Esophagus muscularis mucosa (tissue), 4 donors: Measurements from ENCODE around the gene LRCOL1. TPM values are rescaled to one million over a fixed set of nuclear protein-coding genes. Genes with fewer than 3 reads are reported as not detected.

Experiments
- DNase-seq: peaks from one replicate; pipeline ENCODE4 v3.0.0-alpha.2; 2017; ENCODE audit errors: extremely low spot score
- H3K27ac ChIP-seq, 4 donors: fragments of 200-600 bp; sonication (generic); replicated peaks in 1 of 4; 1 replicate in 3 of 4; 2 replicates in 1 of 4; pipeline ENCODE4 v1.5.1; 2016 to 2019; ENCODE audit warnings: mild to moderate bottlenecking in 1 of 4
- H3K27me3 ChIP-seq, 4 donors: fragments of 200-600 bp; sonication (generic); one replicate each; pipeline versions ENCODE4 v1.5.1 to v1.6.0; 2016 to 2019
- H3K36me3 ChIP-seq, 4 donors: fragments of 200-600 bp; sonication (generic); one replicate each; pipeline ENCODE4 v1.5.1; 2016 to 2019
- H3K4me1 ChIP-seq, 4 donors: fragments of 200-600 bp; sonication (generic); one replicate each; pipeline ENCODE4 v1.5.1; 2016 to 2019
- H3K4me3 ChIP-seq, 4 donors: fragments of 200-600 bp; sonication (generic); 1 replicate in 2 of 4; 2 replicates in 2 of 4; pipeline ENCODE4 v1.5.1; 2016 to 2019; ENCODE audit warnings: mild to moderate bottlenecking in 4 of 4, moderate library complexity in 1 of 4
- H3K9me3 ChIP-seq, 4 donors: fragments of 200-600 bp; sonication (generic); 1 replicate in 3 of 4; 2 replicates in 1 of 4; pipeline ENCODE4 v1.5.1; 2016 to 2019
- EP300 ChIP-seq: sonication (generic); formaldehyde crosslinking; IDR thresholded peaks from one replicate; pipeline ENCODE4 v1.6.1; 2017; ENCODE audit warnings: antibody characterized with exemption
- POLR2A ChIP-seq: fragments of 450-650 bp; IDR thresholded peaks from one replicate; pipeline ENCODE4 v1.6.1; 2017; ENCODE audit warnings: antibody characterized with exemption, moderate library complexity, mild to moderate bottlenecking, low read depth
- POLR2AphosphoS5 ChIP-seq, 2 donors: sonication (generic); formaldehyde crosslinking; IDR thresholded peaks; one replicate each; pipeline ENCODE4 v1.6.1; 2017; ENCODE audit warnings: antibody characterized with exemption in 2 of 2
- WGBS: methylation state at CpG from one replicate; pipeline ENCODE4 v1.1.5; 2018; 5-methylcytosine and 5-hydroxymethylcytosine counted together
- intact Hi-C: fragments of 100-400 bp; cut with DNase I; formaldehyde crosslinking; loops from one replicate; pipeline ENCODE4 v1.15.1; 2023
- total RNA-seq, 4 donors: library from RNA; depleted of rRNA; stranded (reverse); fragments of >200 nt; gene quantifications; one replicate each; pipeline versions ENCODE4 v1.1.0 to v1.2.1, GENCODE V29; 2016
- TF ChIP-seq, protein P1 (sequence below), 3 experiments: fragments of 200-600 bp in 2 of 3; fragments of 450-650 bp in 1 of 3; sonication (generic) in 2 of 3; IDR thresholded peaks; one replicate each; pipeline ENCODE4 v1.5.1; 2017 to 2019; ENCODE audit warnings: antibody characterized with exemption in 3 of 3, mild to moderate bottlenecking in 2 of 3, moderate library complexity in 1 of 3

Gene LRCOL1
- total RNA-seq, 4 donors from 2014 or later: not detected

- intact Hi-C loops: no loop called here
- H3K27ac ChIP-seq: no peak overlapping the region
- WGBS: 85% methylated on average over 12 of the region's 35 CpGs
- DNase-seq: no peak
- TF ChIP-seq, protein P1, sequence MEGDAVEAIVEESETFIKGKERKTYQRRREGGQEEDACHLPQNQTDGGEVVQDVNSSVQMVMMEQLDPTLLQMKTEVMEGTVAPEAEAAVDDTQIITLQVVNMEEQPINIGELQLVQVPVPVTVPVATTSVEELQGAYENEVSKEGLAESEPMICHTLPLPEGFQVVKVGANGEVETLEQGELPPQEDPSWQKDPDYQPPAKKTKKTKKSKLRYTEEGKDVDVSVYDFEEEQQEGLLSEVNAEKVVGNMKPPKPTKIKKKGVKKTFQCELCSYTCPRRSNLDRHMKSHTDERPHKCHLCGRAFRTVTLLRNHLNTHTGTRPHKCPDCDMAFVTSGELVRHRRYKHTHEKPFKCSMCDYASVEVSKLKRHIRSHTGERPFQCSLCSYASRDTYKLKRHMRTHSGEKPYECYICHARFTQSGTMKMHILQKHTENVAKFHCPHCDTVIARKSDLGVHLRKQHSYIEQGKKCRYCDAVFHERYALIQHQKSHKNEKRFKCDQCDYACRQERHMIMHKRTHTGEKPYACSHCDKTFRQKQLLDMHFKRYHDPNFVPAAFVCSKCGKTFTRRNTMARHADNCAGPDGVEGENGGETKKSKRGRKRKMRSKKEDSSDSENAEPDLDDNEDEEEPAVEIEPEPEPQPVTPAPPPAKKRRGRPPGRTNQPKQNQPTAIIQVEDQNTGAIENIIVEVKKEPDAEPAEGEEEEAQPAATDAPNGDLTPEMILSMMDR (IDR thresholded peaks at IDR 0.05): no peak
- TF ChIP-seq POLR2AphosphoS5 (IDR thresholded peaks at IDR 0.05) (no peak), POLR2A (no peak), EP300 (no peak)
- H3K9me3 ChIP-seq: no peaks in the 10 kb centered on the region
- H3K36me3 ChIP-seq: peaks cover 0 to 20% (median 10%) of the 10 kb centered on the region in 4 donors
- peaks cover 16 to 39% (median 31%) of the 10 kb centered on the region in 4 donors for H3K4me1 ChIP-seq
- no peaks in the 10 kb centered on the region for H3K27me3 ChIP-seq
- no peak overlapping the region for H3K4me3 ChIP-seq
Measured at GRCh38 chr12:132558042-132558856, 52.1 kb downstream of the LRCOL1 start.

- TF ChIP-seq POLR2AphosphoS5 (IDR thresholded peaks at IDR 0.05): no peak
- TF ChIP-seq POLR2A: no peak
- TF ChIP-seq, protein P1 (IDR thresholded peaks at IDR 0.05): no peak
- TF ChIP-seq EP300: no peak
- no peaks in the 10 kb centered on the region for H3K27me3 ChIP-seq
- no peaks in the 10 kb centered on the region for H3K9me3 ChIP-seq
- H3K4me3 ChIP-seq: no peak overlapping the region
- peaks cover 0 to 28% (median 18%) of the 10 kb centered on the region in 4 donors for H3K36me3 ChIP-seq
- H3K27ac ChIP-seq: no peak overlapping the region
- WGBS: 98% methylated on average over 19 of the region's 19 CpGs
- peaks cover 16 to 39% (median 31%) of the 10 kb centered on the region in 4 donors for H3K4me1 ChIP-seq
- no peak for DNase-seq
- intact Hi-C loops: no loop called here
Measured at GRCh38 chr12:132557291-132558015, 52.9 kb downstream of the LRCOL1 start.

DNA sequence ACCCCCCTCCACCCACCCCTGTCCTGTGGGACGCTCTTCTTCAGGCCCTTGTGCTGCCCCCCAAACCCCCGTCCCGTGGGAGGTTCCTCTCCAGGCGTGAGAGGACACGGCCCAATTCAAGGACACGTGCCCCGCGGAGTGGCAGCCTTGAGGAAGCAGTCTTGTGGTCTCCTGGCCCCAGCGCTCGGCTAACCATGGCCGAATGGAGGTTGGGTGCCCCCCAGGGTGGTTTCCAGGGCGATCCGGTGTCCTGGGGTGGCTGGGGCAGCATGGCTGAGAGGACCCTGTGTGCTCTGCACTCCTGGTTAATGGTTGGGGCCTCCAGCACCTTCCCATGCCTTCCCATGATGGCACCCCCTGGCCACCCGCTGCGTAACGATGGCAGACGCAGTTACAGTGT, 53.6 kb downstream of the LRCOL1 start:
- DNase-seq: no peak
- TF ChIP-seq POLR2AphosphoS5 (IDR thresholded peaks at IDR 0.05) (no peak), EP300 (no peak), POLR2A (no peak)
- TF ChIP-seq, protein P1 (IDR thresholded peaks at IDR 0.05): no peak
- no peaks in the 10 kb centered on the region for H3K27me3 ChIP-seq
- WGBS: 92% methylated on average over 10 of the region's 17 CpGs
- peaks cover 16 to 35% (median 30%) of the 10 kb centered on the region in 4 donors for H3K4me1 ChIP-seq
- intact Hi-C loops: no loop called here
- H3K27ac ChIP-seq: no peak overlapping the region
- no peak overlapping the region for H3K4me3 ChIP-seq
- H3K36me3 ChIP-seq: peaks cover 0 to 34% (median 24%) of the 10 kb centered on the region in 4 donors
- H3K9me3 ChIP-seq: no peaks in the 10 kb centered on the region

- Histone ChIP-seq H3K9me3 (no peaks in the 10 kb centered on the region), H3K27me3 (no peaks in the 10 kb centered on the region), H3K4me3 (no peak overlapping the region), H3K27ac (no peak overlapping the region), H3K36me3 (peaks cover 0 to 40% (median 28%) of the 10 kb centered on the region in 4 donors), H3K4me1 (peaks cover 16 to 30% (median 25%) of the 10 kb centered on the region in 4 donors)
- no peak for TF ChIP-seq EP300
- no peak for TF ChIP-seq POLR2A
- TF ChIP-seq, protein P1 (IDR thresholded peaks at IDR 0.05): no peak
- TF ChIP-seq POLR2AphosphoS5 (IDR thresholded peaks at IDR 0.05): no peak
- WGBS: 91% methylated on average over 14 of the region's 16 CpGs
- intact Hi-C loops: no loop called here
- no peak for DNase-seq
Measured at GRCh38 chr12:132556216-132556615, 54.2 kb downstream of the LRCOL1 start.
